Stimulated activated CD4-positive, alpha-beta T cell treated with anti-CD3 and anti-CD28 coated beads, Interleukin-1b, Interleukin-23, amount 100 ng/mL, for 4 hours (primary cell): ENCODE data around the gene TCHH.
"Not testable (repeated sequence)": the region's sequence is repeated elsewhere in the genome, so short reads cannot be mapped to it uniquely, and the experiment has no call there.

Experiments used
- DNase-seq, 2 donors: peaks; one replicate each; pipeline ENCODE4 v3.0.0-alpha.2; 2020; ENCODE audit warnings: low read depth in 2 of 2

Gene TCHH, protein sequence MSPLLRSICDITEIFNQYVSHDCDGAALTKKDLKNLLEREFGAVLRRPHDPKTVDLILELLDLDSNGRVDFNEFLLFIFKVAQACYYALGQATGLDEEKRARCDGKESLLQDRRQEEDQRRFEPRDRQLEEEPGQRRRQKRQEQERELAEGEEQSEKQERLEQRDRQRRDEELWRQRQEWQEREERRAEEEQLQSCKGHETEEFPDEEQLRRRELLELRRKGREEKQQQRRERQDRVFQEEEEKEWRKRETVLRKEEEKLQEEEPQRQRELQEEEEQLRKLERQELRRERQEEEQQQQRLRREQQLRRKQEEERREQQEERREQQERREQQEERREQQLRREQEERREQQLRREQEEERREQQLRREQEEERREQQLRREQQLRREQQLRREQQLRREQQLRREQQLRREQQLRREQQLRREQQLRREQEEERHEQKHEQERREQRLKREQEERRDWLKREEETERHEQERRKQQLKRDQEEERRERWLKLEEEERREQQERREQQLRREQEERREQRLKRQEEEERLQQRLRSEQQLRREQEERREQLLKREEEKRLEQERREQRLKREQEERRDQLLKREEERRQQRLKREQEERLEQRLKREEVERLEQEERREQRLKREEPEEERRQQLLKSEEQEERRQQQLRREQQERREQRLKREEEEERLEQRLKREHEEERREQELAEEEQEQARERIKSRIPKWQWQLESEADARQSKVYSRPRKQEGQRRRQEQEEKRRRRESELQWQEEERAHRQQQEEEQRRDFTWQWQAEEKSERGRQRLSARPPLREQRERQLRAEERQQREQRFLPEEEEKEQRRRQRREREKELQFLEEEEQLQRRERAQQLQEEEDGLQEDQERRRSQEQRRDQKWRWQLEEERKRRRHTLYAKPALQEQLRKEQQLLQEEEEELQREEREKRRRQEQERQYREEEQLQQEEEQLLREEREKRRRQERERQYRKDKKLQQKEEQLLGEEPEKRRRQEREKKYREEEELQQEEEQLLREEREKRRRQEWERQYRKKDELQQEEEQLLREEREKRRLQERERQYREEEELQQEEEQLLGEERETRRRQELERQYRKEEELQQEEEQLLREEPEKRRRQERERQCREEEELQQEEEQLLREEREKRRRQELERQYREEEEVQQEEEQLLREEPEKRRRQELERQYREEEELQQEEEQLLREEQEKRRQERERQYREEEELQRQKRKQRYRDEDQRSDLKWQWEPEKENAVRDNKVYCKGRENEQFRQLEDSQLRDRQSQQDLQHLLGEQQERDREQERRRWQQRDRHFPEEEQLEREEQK (N-terminal part only)

DNA sequence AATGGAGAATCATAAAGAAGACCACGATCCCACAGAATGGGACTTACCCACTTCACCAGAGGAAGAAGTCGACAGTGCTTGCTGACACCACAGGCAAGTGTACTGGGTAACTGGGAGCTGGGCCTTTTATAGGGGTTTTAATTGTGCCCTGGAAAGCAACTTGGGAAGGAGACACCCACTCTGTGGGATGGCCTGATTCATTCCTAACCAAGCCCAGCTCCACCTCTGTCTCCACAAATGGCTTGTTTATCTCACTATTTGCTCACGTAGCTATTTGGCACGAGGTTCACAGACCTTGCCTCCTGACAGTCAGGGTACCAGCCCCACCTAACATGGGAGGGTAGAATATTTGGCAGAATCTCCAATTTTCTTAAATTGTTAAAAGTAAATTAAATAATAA lies at the start of gene TCHH:
Gene TCHH (minus strand): TSS at position 101 of the 400 bp plus-strand sequence. CDS start 1,364 bp downstream, outside the sequence.
- DNase-seq: no peak

DNA sequence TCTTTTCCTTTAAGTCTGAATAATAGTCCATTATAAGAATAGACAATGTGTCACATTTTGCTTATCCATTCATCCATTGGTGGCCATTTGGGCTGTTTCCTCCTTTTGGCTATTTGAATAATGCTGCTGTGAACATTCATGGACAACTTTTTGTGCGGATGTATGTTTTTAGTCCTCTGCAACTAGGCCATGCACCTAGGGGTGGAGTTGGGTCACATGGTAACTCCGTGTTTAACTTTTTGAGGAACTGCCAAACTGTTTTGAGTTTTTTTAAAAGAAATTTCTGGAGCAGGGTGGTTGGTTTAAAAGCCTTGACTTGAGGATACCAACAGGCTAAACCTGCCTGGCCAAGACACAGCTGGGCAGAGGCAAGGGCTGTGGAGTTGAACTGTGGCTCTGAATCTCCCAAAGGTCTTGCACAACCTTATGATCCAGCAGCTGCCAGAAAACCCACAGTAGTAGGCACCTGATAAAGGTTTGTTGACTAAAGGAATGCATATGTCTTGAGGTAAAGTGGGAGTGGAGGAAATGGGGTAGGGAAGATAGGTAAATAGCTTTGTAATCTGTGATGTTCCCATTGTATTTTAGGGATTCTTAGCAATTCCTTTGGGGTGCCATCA lies 49.4 kb upstream of the TCHH start:
- DNase-seq: no peak

DNA sequence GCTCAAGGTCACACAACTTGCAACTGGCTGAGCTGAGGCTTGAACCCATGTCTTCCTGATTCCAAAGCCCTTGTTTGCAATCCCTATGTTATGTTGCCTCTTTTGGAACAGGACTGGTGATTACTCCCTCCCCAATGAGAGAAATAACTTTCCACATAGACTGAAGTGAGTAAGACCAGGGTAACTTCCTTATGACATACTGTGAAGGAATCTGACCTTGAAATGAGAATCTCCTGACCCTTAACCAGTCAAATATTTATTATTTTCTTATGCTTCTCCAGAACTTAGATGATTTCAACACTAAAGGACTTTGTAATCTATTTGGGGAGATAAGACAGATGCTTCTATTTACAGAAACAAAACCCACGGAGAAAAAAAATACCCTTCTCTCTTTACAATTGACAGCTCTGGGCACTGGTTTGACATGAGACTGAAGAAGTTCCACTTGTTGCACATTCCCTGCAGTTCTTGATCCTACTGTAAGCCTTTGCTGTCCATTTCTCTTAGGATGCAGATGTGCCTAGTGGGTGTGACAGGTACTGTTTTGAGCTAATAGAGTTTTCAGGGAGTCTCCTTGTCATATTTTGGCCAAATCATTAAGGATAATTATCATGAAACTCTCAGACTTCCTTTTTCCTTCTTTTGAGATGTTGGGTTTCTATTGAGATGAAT lies 47.7 kb upstream of the TCHH start:
- DNase-seq: no peak

DNA sequence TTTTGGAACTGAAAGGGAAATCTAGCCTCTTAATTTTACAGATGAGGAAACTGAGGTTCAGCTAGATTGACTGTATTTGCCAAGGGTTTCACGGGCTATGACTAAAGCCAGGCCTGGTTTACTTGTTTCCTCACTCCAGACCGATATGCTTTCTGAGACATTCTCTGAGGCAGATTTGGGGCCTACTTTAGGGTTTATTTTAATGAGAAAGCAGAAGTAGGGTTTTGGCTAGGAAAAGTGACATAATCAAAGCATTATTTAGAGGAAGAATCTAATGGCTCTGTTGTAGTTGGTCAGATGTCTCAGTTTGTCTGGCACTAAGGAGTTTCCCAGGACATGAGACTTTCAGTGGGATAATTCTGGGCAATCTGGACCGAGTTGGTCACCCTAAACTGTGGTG lies 45.3 kb upstream of the TCHH start:
- no peak for DNase-seq

DNA sequence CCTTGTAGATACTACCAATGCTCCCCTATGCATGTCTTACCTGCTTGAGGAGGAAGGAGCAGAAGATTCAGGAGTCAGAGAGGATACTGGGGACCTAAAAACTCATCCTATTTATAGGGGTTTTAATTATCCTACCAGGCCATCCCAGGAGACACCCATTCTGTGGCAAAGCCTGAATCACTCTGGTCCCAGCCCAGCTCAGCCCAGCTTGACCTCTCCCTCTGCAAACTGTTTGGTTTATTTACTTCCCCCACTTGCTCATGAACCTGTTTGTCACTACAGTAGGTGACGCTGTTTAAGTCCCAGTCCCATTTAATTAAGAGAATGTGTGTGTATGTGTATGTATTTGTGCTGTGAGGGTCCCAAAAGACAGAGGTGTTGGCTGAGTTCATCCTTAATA lies 43.9 kb upstream of the TCHH start, which contains the start of gene RPTN:
Gene RPTN (minus strand): TSS at position 85 of the 400 bp plus-strand sequence. CDS start 1,339 bp downstream, outside the sequence.
- no peak for DNase-seq

DNA sequence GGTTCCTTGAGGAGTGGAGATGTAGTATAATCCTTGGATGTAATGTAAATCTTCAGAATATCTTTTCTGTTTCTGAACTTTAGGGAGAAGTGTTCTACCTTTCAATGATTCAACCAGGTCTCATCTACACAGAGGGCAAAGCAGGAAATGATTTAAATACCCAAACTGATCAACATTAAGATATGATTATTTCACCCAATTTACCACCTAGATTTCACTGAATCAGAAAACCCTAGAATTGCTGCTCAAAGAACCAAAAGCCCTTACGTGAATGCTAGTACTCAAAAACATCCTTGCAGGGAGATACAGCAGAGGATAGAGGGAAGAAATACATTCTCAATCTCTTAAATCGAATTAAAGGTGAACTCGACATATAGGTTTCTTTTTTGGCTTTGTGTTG lies 38.8 kb upstream of the TCHH start:
- DNase-seq: no peak

DNA sequence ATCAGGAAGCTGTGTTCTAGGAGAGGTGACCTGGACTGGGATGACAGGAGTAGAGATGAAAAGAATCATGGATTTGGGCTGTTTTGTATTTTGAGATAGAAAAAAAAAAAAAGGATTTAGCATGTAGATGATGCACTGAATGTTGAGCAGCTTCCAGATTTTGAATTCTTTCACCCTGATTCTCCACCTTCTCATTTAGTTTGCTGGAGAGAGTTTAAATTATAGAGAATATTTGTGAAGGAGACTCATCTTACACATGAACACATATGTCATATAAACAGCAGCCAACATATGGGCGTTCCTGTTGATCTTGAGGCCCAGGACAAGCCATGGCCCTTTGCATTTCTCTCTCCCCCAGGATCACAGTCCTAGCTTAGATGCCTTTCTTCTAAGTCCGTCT lies 36.4 kb upstream of the TCHH start:
- DNase-seq: no peak

DNA sequence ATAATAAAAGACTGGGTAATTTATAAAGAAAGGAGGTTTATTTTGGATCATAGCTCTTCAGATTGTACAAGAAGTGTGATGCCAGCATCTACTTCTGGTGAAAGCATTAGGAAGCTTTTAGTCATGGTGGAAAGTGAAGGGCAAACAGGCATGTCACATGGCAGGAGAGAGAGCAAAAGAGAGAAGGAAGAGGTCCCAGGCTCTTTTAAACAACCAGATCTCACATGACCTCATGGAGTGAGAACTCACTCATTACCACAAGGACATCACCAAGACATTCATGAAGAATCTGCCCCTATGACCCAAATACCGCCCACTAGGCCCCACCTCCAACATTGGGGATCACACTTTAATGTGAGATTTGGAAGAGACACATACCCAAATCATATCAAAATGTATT lies 33.7 kb upstream of the TCHH start:
- DNase-seq: no peak

DNA sequence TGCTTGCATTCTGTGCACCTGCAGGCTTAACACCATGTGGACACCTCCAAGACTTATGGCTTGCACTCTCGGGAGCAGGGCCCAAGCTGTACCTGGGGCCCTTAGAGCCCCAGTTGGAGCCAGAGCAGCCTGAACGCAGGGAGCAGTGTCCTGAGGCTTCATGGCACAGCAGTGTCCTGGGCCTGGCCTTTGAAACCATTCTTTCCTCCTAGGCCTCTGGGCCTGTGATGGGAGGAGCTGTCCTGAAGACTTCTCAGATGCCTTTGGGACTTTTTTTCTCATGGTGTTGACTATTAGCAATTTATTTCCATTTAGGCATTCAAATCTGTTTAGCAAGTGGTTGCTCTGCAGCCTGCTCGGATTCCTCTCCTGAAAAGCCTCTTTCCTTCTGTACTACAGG lies 32.8 kb upstream of the TCHH start:
- no peak for DNase-seq

DNA sequence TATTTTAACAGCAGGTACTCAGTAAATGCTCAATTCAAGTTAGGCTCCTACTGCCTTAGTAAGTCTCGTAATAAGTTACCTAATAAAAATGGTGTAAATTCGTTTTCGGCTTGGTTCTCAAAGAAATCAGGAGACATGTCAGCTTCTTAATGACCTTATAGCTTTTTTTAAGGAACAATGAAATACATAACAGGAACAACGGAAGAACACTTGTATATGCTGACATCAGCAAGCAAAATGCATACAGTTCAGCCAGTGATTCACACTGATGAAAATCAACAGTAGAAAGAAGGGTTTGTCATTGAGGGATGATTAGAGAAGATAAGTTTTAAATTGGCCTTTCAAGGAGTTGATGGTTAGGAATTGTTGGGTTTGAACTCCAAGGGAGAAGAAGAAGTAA lies 30.5 kb upstream of the TCHH start:
- no peak for DNase-seq

DNA sequence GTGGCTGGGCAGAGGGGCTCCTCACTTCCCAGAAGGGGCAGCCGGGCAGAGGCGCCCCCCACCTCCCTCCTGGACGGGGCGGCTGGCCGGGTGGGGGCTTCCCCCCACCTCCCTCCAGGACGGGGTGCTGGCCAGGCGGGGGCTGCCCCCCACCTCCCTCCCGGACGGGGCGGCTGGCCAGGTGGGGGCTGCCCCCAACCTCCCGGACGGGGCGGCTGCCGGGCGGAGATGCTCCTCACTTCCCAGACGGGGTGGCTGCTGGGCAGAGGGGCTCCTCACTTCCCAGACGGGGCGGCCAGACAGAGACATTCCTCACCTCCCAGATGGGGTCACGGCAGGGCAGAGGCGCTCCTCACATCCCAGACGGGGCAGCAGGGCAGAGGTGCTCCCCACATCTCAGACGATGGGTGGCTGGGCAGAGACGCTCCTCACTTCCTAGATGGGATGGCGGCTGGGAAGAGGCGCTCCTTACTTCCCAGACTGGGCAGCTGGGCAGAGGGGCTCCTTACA lies 29.5 kb upstream of the TCHH start:
- not testable (repeated sequence) for DNase-seq

DNA sequence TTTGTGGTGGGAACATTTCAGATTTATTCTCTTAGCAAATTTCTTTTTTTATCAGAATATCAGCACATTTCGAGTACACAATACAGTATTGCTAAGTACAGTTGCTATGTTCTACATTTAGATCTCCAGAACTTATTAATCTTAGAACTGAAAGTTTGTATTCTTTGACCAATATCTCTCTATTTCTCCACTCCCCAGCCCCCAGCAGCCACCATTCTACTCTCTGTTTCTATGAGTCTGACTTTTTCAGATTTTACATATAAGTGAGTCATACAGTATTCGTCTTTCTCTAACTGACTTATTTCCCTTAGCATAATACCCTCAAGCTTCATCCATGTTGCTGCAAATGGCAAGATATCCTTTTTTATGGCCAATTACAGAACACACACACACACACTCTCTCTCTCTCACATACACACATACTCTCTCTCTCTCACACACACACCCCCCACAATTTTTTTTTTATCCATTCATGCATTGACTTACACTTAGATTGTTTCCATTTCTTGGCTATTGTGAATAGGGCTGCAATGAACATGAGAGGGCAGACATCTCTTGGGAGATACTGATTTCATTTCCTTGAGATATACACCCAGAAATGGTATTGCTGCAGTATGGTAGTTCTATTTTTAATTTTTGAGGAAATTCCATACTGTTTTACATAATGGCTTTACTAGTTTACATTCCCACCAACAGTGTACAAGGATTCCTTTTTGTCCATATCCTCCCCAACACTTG lies 28.1 kb upstream of the TCHH start:
- no peak for DNase-seq

DNA sequence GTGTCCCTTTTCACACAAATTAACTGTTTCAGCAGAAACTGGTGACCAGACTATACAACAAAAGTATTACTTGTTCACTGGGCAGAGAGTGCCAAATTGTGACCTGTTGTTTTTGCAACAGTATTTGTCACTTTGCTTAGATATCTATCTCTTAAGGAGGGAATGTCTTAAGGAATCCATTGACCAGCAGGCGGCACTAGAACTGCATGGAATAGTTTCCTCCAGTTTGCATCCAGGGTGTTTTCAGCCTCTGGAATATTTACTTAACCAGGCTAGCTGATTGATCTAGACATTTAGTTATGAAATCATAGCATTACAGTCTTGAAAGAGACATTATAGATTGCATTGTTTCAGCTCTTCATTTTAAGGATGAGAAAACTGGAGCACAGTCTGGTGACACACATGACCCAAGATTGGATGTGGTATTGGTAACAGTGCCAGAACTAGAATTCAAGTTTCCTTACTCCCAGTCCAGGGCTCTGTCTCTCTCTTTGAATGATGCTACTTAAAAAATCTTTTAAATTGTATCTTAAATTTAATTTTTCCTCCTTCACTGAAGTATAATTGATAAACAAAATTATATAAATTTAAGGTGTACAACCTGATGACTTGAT lies 26.8 kb upstream of the TCHH start:
- no peak for DNase-seq

DNA sequence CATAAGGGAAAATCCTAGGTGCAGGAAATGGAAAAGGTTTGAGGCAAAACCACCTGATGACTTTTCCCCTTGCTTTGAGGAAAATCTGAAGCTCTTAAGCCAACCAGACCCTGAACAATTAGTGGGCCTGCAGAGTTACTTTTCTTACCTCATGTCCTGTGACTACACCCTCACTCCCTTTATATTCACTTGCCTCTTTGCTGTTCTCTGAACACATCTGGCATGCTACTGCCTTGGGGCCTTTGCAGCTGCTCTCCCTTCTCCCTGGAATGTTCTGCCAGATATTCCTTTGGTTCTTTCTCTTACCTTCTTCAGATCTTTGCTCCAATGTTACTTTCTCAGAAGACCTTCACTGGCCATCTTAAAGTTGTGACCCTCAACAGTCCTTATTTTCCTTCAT lies 22.0 kb upstream of the TCHH start:
- DNase-seq: no peak

DNA sequence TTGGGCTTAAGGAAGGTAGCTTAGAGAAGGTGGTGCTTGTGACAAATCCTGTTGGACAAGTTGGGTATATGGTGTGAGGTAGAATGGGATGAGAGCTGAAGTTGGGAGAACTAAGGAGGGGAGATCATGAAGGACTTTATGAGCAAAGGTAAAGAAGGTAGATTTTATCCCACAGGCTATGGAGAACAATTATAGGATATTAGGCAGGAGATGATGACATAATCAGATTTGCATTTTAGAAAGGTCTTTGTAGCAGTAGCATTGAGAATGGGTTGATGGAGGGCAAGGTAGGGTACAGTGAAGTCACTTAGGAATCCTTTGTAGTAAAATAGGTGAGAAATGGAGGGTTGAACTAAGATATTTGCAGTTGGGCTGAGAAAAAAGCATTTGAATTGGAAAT lies 14.9 kb upstream of the TCHH start:
- no peak for DNase-seq

DNA sequence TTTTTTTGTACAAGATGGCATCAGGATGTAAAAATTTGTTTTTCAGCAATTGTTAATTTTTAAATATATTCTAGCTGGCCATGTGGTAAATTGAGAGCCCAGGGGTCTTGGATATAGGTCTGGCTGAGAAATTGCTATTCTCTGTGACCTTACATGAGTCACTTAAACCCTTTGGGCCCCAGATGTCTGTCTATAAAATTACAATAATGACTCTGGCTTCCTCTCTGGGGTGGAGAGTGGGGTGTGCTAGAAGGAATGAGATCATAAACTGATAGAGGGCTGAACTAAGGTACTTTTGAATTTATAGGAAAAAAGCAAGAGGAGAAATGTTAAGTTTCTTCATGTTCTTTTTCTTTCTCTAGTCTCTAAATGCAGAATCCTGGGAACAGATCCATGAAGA lies 12.4 kb upstream of the TCHH start:
- DNase-seq: no peak

DNA sequence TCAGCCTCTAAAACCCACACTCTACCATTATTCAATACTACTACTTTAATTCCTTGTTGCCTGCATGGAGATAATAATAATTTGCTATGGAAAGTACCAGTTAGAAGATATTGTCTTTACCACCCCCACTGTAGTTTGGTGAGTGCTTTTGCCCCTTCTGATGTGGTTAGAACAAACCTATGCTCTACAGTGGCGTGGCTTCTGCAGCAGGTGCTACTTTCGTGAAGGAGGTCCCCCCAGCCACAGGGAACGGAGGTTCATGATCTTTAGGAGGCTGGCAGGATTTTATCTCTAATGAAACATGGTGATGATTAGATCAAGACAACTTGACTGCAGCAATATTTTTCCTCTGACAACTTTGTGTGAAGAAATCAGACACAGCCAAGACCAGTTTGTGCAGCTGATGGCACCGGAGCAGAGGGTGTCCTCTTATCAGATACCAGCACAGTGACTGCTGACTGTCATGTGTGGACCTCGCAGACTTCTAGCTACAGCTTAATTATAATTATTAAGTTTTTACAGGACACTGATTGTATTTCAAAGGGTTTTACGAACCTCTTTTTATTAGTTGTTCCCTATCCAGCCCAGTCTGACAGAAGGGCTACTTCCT lies 10.7 kb upstream of the TCHH start:
- DNase-seq: no peak

DNA sequence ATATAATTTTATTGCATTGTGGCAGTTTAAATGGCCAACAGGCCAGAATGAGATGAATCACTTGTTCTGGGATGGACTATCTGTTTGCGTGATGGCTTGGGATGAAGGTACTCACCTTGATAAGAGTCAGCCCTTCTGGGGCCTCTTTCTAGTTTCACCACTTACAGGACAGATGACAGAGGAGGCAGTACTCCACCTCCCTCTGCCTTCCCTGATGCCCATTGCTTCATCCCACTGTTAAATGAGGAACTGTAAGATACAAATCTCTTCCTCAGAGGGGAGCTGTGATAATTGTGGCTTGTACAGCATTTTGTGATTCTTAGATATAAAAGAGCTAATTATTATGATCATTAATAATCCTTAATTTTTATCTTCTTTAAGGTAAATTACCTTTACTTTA lies 3.7 kb upstream of the TCHH start:
- no peak for DNase-seq

DNA sequence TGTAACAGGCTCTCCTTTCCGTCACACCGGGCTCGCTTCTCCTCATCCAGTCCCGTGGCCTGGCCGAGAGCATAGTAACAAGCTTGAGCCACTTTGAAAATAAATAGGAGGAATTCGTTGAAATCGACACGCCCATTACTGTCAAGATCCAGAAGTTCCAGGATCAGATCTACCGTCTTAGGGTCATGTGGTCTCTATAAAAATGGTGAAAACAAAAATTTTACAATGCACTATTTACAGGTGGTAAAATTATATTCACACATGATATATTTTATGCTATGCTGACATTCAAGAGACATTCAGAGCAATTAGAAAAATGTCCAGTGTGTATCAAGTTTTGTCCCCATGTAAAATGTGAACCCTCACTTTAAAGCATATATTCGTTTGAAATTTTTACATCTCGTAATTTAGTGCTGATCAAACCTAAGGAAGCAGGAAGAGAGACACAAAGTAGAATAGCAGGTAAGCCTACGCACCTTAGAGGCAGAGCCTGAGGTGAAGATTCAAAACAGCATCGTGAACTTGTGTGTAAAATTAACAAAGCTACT lies 2.3 kb downstream of the TCHH start:
- DNase-seq: no peak
